HL-60/S4 treated with phorbol 12-myristate 13-acetate at 8.2 ng/mL for 4 days and 3 days (cell line): ENCODE results near the gene SLC8A2.

Experiments used
- in situ Hi-C: fragments of 300-500 bp; cut with MboI; formaldehyde crosslinking; loops from 2 replicates; pipeline ENCODE4 v1.15.0; 2022; ENCODE audit warnings: low sequenced_read_pairs

The SLC8A2 gene

GRCh38 chr19:47471733-47472457 is at the start of gene SLC8A2:
SLC8A2 (minus strand) TSS chr19:47471893; CDS start chr19:47466403, 5,490 bp downstream.
- in situ Hi-C loops, result no loop called here

GRCh38 chr19:47520839-47521238 is 49.1 kb upstream of the SLC8A2 start:
- in situ Hi-C loops, result no loop called here

GRCh38 chr19:47520343-47520806 is 48.7 kb upstream of the SLC8A2 start:
- in situ Hi-C loops, result no loop called here

- in situ Hi-C loops, result no loop called here
Observed at GRCh38 chr19:47518854-47519253, 47.2 kb upstream of the SLC8A2 start.

- in situ Hi-C loops, result no loop called here
Observed at GRCh38 chr19:47518139-47518538, 46.4 kb upstream of the SLC8A2 start.

- in situ Hi-C loops, result no loop called here
Observed at GRCh38 chr19:47514869-47515588, 43.3 kb upstream of the SLC8A2 start, which contains the start of gene NAPA. NAPA (minus strand) TSS chr19:47515063; CDS start chr19:47514940, 123 bp downstream.

GRCh38 chr19:47514151-47514868 is 42.6 kb upstream of the SLC8A2 start:
- in situ Hi-C loops, result no loop called here

- in situ Hi-C loops, result no loop called here
Observed at GRCh38 chr19:47512948-47513319, 41.2 kb upstream of the SLC8A2 start.

- in situ Hi-C loops, result no loop called here
Observed at GRCh38 chr19:47512183-47512947, 40.7 kb upstream of the SLC8A2 start.

- in situ Hi-C loops, result no loop called here
Observed at GRCh38 chr19:47511681-47512080, 40.0 kb upstream of the SLC8A2 start.

GRCh38 chr19:47511128-47511517 is 39.4 kb upstream of the SLC8A2 start:
- in situ Hi-C loops, result no loop called here

- in situ Hi-C loops, result no loop called here
Observed at GRCh38 chr19:47510516-47511127, 38.9 kb upstream of the SLC8A2 start.

GRCh38 chr19:47509973-47510372 is 38.3 kb upstream of the SLC8A2 start:
- in situ Hi-C loops, result no loop called here

GRCh38 chr19:47509170-47509847 is 37.6 kb upstream of the SLC8A2 start:
- in situ Hi-C loops, result no loop called here

GRCh38 chr19:47508721-47509120 is 37.0 kb upstream of the SLC8A2 start:
- in situ Hi-C loops, result no loop called here

- in situ Hi-C loops, result no loop called here
Observed at GRCh38 chr19:47507924-47508553, 36.3 kb upstream of the SLC8A2 start.

GRCh38 chr19:47507012-47507411 is 35.3 kb upstream of the SLC8A2 start:
- in situ Hi-C loops, result no loop called here

GRCh38 chr19:47506459-47506858 is 34.8 kb upstream of the SLC8A2 start:
- in situ Hi-C loops, result no loop called here

GRCh38 chr19:47505506-47505905 is 33.8 kb upstream of the SLC8A2 start:
- in situ Hi-C loops, result no loop called here

- in situ Hi-C loops, result no loop called here
Observed at GRCh38 chr19:47503826-47504150, 32.1 kb upstream of the SLC8A2 start.
